T-helper 2 cell (primary cell): ENCODE results near the gene CGB2.
A peak's percentile ranks its signal among the peaks of the same experiment; 100 is the strongest.
"Not testable (repeated sequence)": the region's sequence is repeated elsewhere in the genome, so short reads cannot be mapped to it uniquely, and the experiment has no call there.

Source experiments
- DNase-seq, 5 experiments: peaks; one replicate each; pipeline versions ENCODE4 v3.0.0 to v3.0.0-alpha.2; 2012 to 2022

The CGB2 gene

GRCh38 chr19:49070416-49070815, 38.7 kb downstream of the CGB2 start:
- DNase-seq: no peak

GRCh38 chr19:49071860-49072547, 40.3 kb downstream of the CGB2 start:
- DNase-seq: peak in 1 of 5 experiments; percentile 47

GRCh38 chr19:49073514-49074378, 42.1 kb downstream of the CGB2 start:
- DNase-seq: no peak

GRCh38 chr19:49074869-49075268, 43.2 kb downstream of the CGB2 start:
- not testable (repeated sequence) for DNase-seq

DNA sequence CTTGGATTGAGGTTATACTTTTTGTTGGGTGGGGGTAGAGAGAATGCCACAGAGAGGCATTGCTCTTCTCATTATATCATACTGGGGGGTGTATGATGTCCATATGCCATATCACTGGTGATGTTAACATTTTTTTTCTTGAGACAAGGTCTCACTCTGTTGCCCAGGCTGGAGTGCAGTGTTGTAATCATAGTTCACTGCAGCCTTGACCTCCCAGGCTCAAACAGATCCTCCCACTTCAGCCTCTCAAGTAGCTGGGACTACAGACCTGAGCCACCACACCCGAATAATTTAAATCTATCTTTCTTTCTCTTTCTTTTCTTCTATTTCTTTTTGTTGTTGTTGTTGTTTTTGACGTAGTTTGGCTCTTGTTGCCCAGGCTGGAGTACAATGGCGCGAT, 48.7 kb downstream of the CGB2 start:
- DNase-seq: no peak

DNA sequence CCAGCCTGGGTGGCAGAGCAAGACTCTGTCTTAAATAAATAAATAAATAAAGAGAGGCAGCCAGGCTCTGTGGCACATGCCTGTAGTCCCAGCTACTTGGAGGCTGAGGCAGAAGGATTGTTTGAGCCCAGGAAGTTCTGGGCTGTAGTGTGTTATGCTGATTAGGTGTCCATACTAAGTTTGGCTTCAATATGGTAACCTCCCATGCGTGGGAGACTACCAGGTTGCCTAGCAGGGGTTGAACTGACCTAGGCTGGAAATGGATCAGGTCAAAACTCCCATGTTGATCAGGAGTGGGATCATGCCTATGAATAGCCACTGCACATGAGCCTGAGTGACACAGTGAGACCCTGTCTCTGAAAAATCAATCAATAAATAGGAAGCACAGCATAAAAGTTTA, 49.6 kb downstream of the CGB2 start:
- DNase-seq: no peak
